H9 (cell line): Measurements from ENCODE around the gene CDC42. TPM values are rescaled to one million over a fixed set of nuclear protein-coding genes. Genes with fewer than 3 reads are reported as not detected.
A peak's percentile ranks its signal among the peaks of the same experiment; 100 is the strongest.

Experiments
- DNase-seq: peaks from one replicate; pipeline ENCODE4 v3.0.0-alpha.2; 2017
- H2AFZ ChIP-seq: one replicate; pipeline ENCODE4 v1.6.1; 2013; ENCODE audit warnings: mild to moderate bottlenecking, low read length, control low read depth, moderate library complexity
- H2AK5ac ChIP-seq: 2 replicates; pipeline ENCODE4 v1.6.1; 2013; ENCODE audit warnings: low read length, control low read depth, mixed read lengths; ENCODE audit not compliant: insufficient read length
- H2BK120ac ChIP-seq: one replicate; pipeline ENCODE4 v1.6.1; 2013; ENCODE audit warnings: low read depth, mild to moderate bottlenecking, low read length, control low read depth, inconsistent platforms; ENCODE audit not compliant: poor library complexity, severe bottlenecking
- H2BK12ac ChIP-seq: 2 replicates; pipeline ENCODE4 v1.6.1; 2013; ENCODE audit warnings: low read length, control low read depth, mixed read lengths, low read depth; ENCODE audit not compliant: insufficient read length
- H2BK15ac ChIP-seq: 2 replicates; pipeline ENCODE4 v1.6.1; 2013; ENCODE audit warnings: low read depth, low read length, control low read depth
- H2BK20ac ChIP-seq: one replicate; pipeline ENCODE4 v1.6.1; 2013; ENCODE audit warnings: low read depth, mild to moderate bottlenecking, low read length, control low read depth, inconsistent platforms; ENCODE audit not compliant: poor library complexity, severe bottlenecking
- H2BK5ac ChIP-seq: 2 replicates; pipeline ENCODE4 v1.6.1; 2013; ENCODE audit warnings: low read length, control low read depth, mixed read lengths; ENCODE audit not compliant: insufficient read length
- H3K14ac ChIP-seq: 2 replicates; pipeline ENCODE4 v1.6.1; 2013; ENCODE audit warnings: low read length, control low read depth; ENCODE audit not compliant: insufficient read depth
- H3K18ac ChIP-seq: 2 replicates; pipeline ENCODE4 v1.6.1; 2013; ENCODE audit warnings: low read depth, mild to moderate bottlenecking, mixed read lengths, low read length, control low read depth; ENCODE audit not compliant: insufficient read length
- H3K23ac ChIP-seq: 2 replicates; pipeline ENCODE4 v1.6.1; 2013; ENCODE audit warnings: low read length, control low read depth, mixed read lengths, low read depth; ENCODE audit not compliant: insufficient read length
- H3K23me2 ChIP-seq: 2 replicates; pipeline ENCODE4 v1.6.1; 2013; ENCODE audit warnings: low read depth, mild to moderate bottlenecking, mixed read lengths, low read length, control low read depth; ENCODE audit not compliant: insufficient read length, poor library complexity, severe bottlenecking
- H3K27ac ChIP-seq: 2 replicates; pipeline ENCODE4 v1.5.1; 2013; ENCODE audit warnings: low read length, control low read depth, mixed read lengths, low read depth; ENCODE audit not compliant: insufficient read length
- H3K27me3 ChIP-seq: 2 replicates; pipeline ENCODE4 v1.6.1; 2013; ENCODE audit warnings: low read length, control low read depth, inconsistent platforms; ENCODE audit not compliant: insufficient read depth
- H3K4ac ChIP-seq: 2 replicates; pipeline ENCODE4 v1.6.1; 2013; ENCODE audit warnings: low read depth, mild to moderate bottlenecking, control low read depth, inconsistent platforms, low read length, moderate library complexity
- H3K4me1 ChIP-seq: 2 replicates; pipeline ENCODE4 v1.6.1; 2013; ENCODE audit warnings: low read length, control low read depth, inconsistent platforms; ENCODE audit not compliant: insufficient read depth
- H3K4me2 ChIP-seq: 2 replicates; pipeline ENCODE4 v1.6.1; 2013; ENCODE audit warnings: low read length, control low read depth, mixed read lengths; ENCODE audit not compliant: insufficient read length, insufficient read depth
- H3K56ac ChIP-seq: 2 replicates; pipeline ENCODE4 v1.6.1; 2013; ENCODE audit warnings: low read depth, mild to moderate bottlenecking, mixed read lengths, low read length, control low read depth; ENCODE audit not compliant: insufficient read length
- H3K79me1 ChIP-seq: 2 replicates; pipeline ENCODE4 v1.6.1; 2013; ENCODE audit warnings: low read depth, mild to moderate bottlenecking, moderate library complexity, low read length, control low read depth, inconsistent platforms; ENCODE audit not compliant: insufficient read depth, poor library complexity, severe bottlenecking
- H3K79me2 ChIP-seq: 2 replicates; pipeline ENCODE4 v1.6.1; 2013; ENCODE audit warnings: low read length, control low read depth, inconsistent platforms; ENCODE audit not compliant: insufficient read depth
- H3K9ac ChIP-seq: 2 replicates; pipeline ENCODE4 v1.6.1; 2013; ENCODE audit warnings: low read length, control low read depth, mixed read lengths; ENCODE audit not compliant: insufficient read length; ENCODE audit errors: extremely low read depth
- H3K9me3 ChIP-seq: one replicate; pipeline ENCODE4 v1.6.1; 2013; ENCODE audit warnings: low read depth, low read length, inconsistent platforms; ENCODE audit not compliant: control insufficient read depth
- H3T11ph ChIP-seq: one replicate; pipeline ENCODE4 v1.6.1; 2013; ENCODE audit warnings: mild to moderate bottlenecking, low read length, control low read depth, inconsistent platforms
- H4K20me1 ChIP-seq: one replicate; pipeline ENCODE4 v1.6.1; 2013; ENCODE audit not compliant: control insufficient read depth, insufficient read length, insufficient read depth
- H4K5ac ChIP-seq: 2 replicates; pipeline ENCODE4 v1.6.1; 2013; ENCODE audit warnings: low read depth, mild to moderate bottlenecking, mixed read lengths, low read length, control low read depth; ENCODE audit not compliant: insufficient read length
- H4K8ac ChIP-seq: replicated peaks from 2 replicates; pipeline ENCODE4 v1.6.1; 2013; ENCODE audit warnings: low read length, control low read depth, mixed read lengths, low read depth; ENCODE audit not compliant: insufficient read length
- H4K91ac ChIP-seq: 2 replicates; pipeline ENCODE4 v1.6.1; 2013; ENCODE audit warnings: low read depth, mild to moderate bottlenecking, moderate library complexity, mixed read lengths, low read length, control low read depth; ENCODE audit not compliant: insufficient read length
- H3K27ac Mint-ChIP-seq, 3 experiments: 2 replicates in 2 of 3; 3 replicates in 1 of 3; pipeline ENCODE4 v1.8.0; 2020 to 2021; ENCODE audit warnings: mixed read lengths in 3 of 3, mild to moderate bottlenecking in 1 of 3, moderate library complexity in 1 of 3
- H3K27me3 Mint-ChIP-seq: 2 replicates; pipeline ENCODE4 v1.8.0; 2021; ENCODE audit warnings: low read depth, mild to moderate bottlenecking, moderate library complexity, mixed read lengths
- H3K36me3 Mint-ChIP-seq, 3 experiments: 2 replicates in 2 of 3; 3 replicates in 1 of 3; pipeline ENCODE4 v1.8.0; 2020 to 2021; ENCODE audit warnings: low read depth in 3 of 3, mixed read lengths in 3 of 3; ENCODE audit not compliant: insufficient read depth in 1 of 3
- H3K4me1 Mint-ChIP-seq, 2 experiments: 2 replicates each; pipeline ENCODE4 v1.8.0; 2020; ENCODE audit warnings: mixed read lengths in 2 of 2
- H3K4me3 Mint-ChIP-seq, 2 experiments: 2 replicates in 1 of 2; 3 replicates in 1 of 2; pipeline ENCODE4 v1.8.0; 2020 to 2021; ENCODE audit warnings: mild to moderate bottlenecking in 2 of 2, mixed read lengths in 2 of 2, moderate library complexity in 1 of 2
- H3K9me3 Mint-ChIP-seq, 2 experiments: 2 replicates in 1 of 2; 3 replicates in 1 of 2; pipeline ENCODE4 v1.8.0; 2020; ENCODE audit warnings: mild to moderate bottlenecking in 2 of 2, mixed read lengths in 2 of 2, moderate library complexity in 1 of 2
- CTCF ChIP-seq: fragments of 200-600 bp; sonication (generic); conservative IDR thresholded peaks from 3 replicates; pipeline ENCODE4 v1.8.0; 2021; ENCODE audit warnings: antibody characterized with exemption, mild to moderate bottlenecking
- WGBS: extraction: QIAGEN DNeasy Blood & Tissue Kit; methylation state at CpG from one replicate; pipeline ENCODE4 v1.1.7; 2013; ENCODE audit warnings: missing lambda C conversion rate, low lambda C conversion rate, mixed read lengths; ENCODE audit not compliant: insufficient read length; ENCODE audit errors: extremely low coverage; 5-methylcytosine and 5-hydroxymethylcytosine counted together
- total RNA-seq: library from RNA; stranded (reverse); gene quantifications from 2 replicates; pipeline ENCODE4 v1.2.1, GENCODE V29; 2021

CDC42 gene
- total RNA-seq, 1 experiment from 2014 or later = 197 TPM

GRCh38 chr1:22088331-22088730 is 35.8 kb downstream of the CDC42 start:
- Histone ChIP-seq H3K18ac (no peak overlapping the region), H2BK120ac (no peak overlapping the region), H2BK20ac (no peak overlapping the region), H3T11ph (no peak overlapping the region), H2BK12ac (no peak overlapping the region), H3K56ac (no peak overlapping the region), H3K23ac (no peak overlapping the region), H3K14ac (no peak overlapping the region), H2AK5ac (no peak overlapping the region), H2BK5ac (no peak overlapping the region), H4K91ac (no peak overlapping the region), H3K27me3 (no peaks in the 10 kb centered on the region), H3K4ac (no peak overlapping the region), H4K5ac (no peak overlapping the region), H3K4me1 (peaks cover 13% of the 10 kb centered on the region), H2AFZ (no peak overlapping the region), H3K27ac (no peak overlapping the region), H3K4me2 (no peak overlapping the region), H3K79me2 (peaks cover 5% of the 10 kb centered on the region; the same call in 1 of the 2 replicates), H3K23me2 (no peaks in the 10 kb centered on the region), H2BK15ac (no peak overlapping the region), H4K8ac (no peak overlapping the region), H4K20me1 (no peaks in the 10 kb centered on the region), H3K79me1 (no peaks in the 10 kb centered on the region), H3K9ac (no peak overlapping the region), H3K9me3 (no peaks in the 10 kb centered on the region)
- no CpG with 5 or more reads among the region's 2 CpGs for WGBS
- H3K4me3 Mint-ChIP-seq = no peak overlapping the region
- no peaks in the 10 kb centered on the region for H3K27me3 Mint-ChIP-seq
- H3K9me3 Mint-ChIP-seq = no peaks in the 10 kb centered on the region
- no peak for DNase-seq
- peaks cover 3 to 39% (median 21%) of the 10 kb centered on the region in 3 experiments; a peak in 5 of 7 replicates for H3K36me3 Mint-ChIP-seq
- peaks cover 40 to 52% of the 10 kb centered on the region in 2 experiments for H3K4me1 Mint-ChIP-seq
- no peak for TF ChIP-seq CTCF
- H3K27ac Mint-ChIP-seq = peak overlapping the region in 1 of 3 experiments; percentile 71; a peak in 3 of 7 replicates
